ENCODE results near the gene ATG5.

The ATG5 gene

DNA sequence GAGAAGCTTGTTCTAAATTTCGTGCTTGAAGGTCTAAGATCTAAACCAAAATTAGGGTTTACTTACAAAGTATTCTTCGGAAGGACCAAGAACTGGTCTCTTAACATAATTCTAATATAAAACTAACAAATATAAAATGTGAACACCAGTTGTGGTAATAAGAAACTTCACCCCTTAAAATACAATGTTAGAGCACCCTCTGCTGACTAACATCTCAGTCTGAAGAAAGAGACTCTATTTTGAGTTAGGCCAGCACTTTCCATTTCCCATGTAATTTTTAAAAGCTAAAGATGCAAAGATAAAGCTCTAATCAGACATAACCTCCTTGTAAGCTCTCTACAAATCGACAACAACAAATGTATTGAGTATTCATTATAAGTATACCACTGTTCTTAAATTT lies 24.6 kb downstream of the ATG5 start:
- H3K36me3 ChIP-seq (ENCODE audit: control insufficient read depth, insufficient read depth, low read length), result no peaks in the 10 kb centered on the region
- no peak overlapping the region for H3K9ac ChIP-seq (ENCODE audit: low read depth, low read length)
- H3K27me3 ChIP-seq (ENCODE audit: control insufficient read depth, insufficient read depth, low read length), result no peaks in the 10 kb centered on the region
- H3K4me1 ChIP-seq (ENCODE audit: control insufficient read depth, insufficient read depth, low read length), result no peaks in the 10 kb centered on the region
- no peak overlapping the region for H3K4me3 ChIP-seq (ENCODE audit: low read depth, low read length)
- no peaks in the 10 kb centered on the region for H3K9me3 ChIP-seq (ENCODE audit: control insufficient read depth, insufficient read depth, low read length)

DNA sequence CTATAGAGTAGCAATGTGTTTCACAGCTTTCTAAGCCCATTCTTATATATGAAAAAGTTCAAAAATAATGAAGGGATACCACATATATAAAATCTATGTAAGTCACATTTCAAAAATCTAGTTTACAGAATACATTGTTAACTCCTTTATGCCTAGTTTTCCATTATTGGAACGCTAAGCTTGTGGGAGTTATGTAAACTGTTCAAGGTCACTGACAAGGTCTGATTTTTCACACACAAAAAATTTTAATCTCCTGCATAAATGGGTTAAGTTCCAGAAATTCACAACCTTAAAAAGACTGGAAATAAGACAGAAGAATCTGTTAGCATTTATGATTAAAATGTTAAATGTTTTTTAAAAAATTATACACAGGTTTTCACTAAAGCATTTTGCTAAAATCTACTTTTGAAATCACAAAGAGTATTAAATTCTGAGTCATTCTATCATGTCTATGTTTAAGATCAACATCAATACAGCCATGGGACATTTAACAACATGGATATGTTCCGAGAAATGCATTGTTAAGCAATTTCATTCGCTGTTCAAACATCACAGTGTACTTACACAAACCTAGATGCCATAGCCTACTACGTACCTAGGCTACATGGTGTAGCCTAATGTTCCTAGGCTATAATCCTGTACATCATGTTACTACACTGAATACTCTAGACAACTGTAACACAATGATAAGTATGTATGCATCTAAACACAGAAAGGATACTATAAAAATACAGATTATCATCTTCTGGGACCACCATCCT lies 25.4 kb downstream of the ATG5 start:
- H3K27me3 ChIP-seq (ENCODE audit: control insufficient read depth, insufficient read depth, low read length), result no peaks in the 10 kb centered on the region
- no peaks in the 10 kb centered on the region for H3K9me3 ChIP-seq (ENCODE audit: control insufficient read depth, insufficient read depth, low read length)
- no peak overlapping the region for H3K4me3 ChIP-seq (ENCODE audit: low read depth, low read length)
- H3K36me3 ChIP-seq (ENCODE audit: control insufficient read depth, insufficient read depth, low read length), result no peaks in the 10 kb centered on the region
- H3K9ac ChIP-seq (ENCODE audit: low read depth, low read length), result no peak overlapping the region
- H3K4me1 ChIP-seq (ENCODE audit: control insufficient read depth, insufficient read depth, low read length), result no peaks in the 10 kb centered on the region

DNA sequence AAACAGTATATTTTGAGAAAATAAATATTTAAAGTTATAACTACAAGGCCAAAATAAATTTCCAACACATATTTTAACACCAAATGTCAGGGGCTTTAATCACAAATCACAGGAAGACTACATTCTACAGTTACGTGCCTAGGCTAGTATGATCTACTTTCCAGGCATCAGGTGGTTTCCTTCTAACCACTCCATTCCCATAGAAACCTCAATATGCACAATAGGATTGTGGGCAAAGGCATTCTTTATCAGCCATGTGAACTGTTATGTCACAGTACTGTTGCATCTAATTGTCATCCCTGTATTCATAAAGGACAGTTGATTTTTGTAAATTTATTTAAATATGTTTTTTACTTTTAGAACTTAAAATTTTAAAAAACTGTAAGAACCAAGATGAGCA lies 32.4 kb downstream of the ATG5 start:
- H3K9ac ChIP-seq (ENCODE audit: low read depth, low read length), result no peak overlapping the region
- H3K9me3 ChIP-seq (ENCODE audit: control insufficient read depth, insufficient read depth, low read length), result no peaks in the 10 kb centered on the region
- no peaks in the 10 kb centered on the region for H3K36me3 ChIP-seq (ENCODE audit: control insufficient read depth, insufficient read depth, low read length)
- no peaks in the 10 kb centered on the region for H3K4me1 ChIP-seq (ENCODE audit: control insufficient read depth, insufficient read depth, low read length)
- no peaks in the 10 kb centered on the region for H3K27me3 ChIP-seq (ENCODE audit: control insufficient read depth, insufficient read depth, low read length)
- H3K4me3 ChIP-seq (ENCODE audit: low read depth, low read length), result no peak overlapping the region

GRCh38 chr6:106290954-106291353 lies 34.6 kb downstream of the ATG5 start:
- no peaks in the 10 kb centered on the region for H3K36me3 ChIP-seq (ENCODE audit: control insufficient read depth, insufficient read depth, low read length)
- H3K9me3 ChIP-seq (ENCODE audit: control insufficient read depth, insufficient read depth, low read length), result no peaks in the 10 kb centered on the region
- no peaks in the 10 kb centered on the region for H3K27me3 ChIP-seq (ENCODE audit: control insufficient read depth, insufficient read depth, low read length)

GRCh38 chr6:106290032-106290431 lies 35.5 kb downstream of the ATG5 start:
- Histone ChIP-seq H3K9ac (ENCODE audit: low read depth, low read length) (no peak overlapping the region), H3K4me3 (ENCODE audit: low read depth, low read length) (no peak overlapping the region), H3K9me3 (ENCODE audit: control insufficient read depth, insufficient read depth, low read length) (no peaks in the 10 kb centered on the region), H3K27me3 (ENCODE audit: control insufficient read depth, insufficient read depth, low read length) (no peaks in the 10 kb centered on the region), H3K4me1 (ENCODE audit: control insufficient read depth, insufficient read depth, low read length) (peaks cover 4% of the 10 kb centered on the region), H3K36me3 (ENCODE audit: control insufficient read depth, insufficient read depth, low read length) (no peaks in the 10 kb centered on the region)

More at GRCh38 chr6:106290954-106291353, 34.6 kb downstream of the ATG5 start:
- no peak overlapping the region for H3K4me3 ChIP-seq (ENCODE audit: low read depth, low read length)
- no peak overlapping the region for H3K9ac ChIP-seq (ENCODE audit: low read depth, low read length)
- peaks cover 4% of the 10 kb centered on the region for H3K4me1 ChIP-seq (ENCODE audit: control insufficient read depth, insufficient read depth, low read length)

- Histone ChIP-seq H3K9ac (ENCODE audit: low read depth, low read length) (no peak overlapping the region), H3K36me3 (ENCODE audit: control insufficient read depth, insufficient read depth, low read length) (no peaks in the 10 kb centered on the region), H3K4me1 (ENCODE audit: control insufficient read depth, insufficient read depth, low read length) (peaks cover 4% of the 10 kb centered on the region), H3K27me3 (ENCODE audit: control insufficient read depth, insufficient read depth, low read length) (no peaks in the 10 kb centered on the region), H3K4me3 (ENCODE audit: low read depth, low read length) (no peak overlapping the region), H3K9me3 (ENCODE audit: control insufficient read depth, insufficient read depth, low read length) (no peaks in the 10 kb centered on the region)
These were observed 38.3 kb downstream of the ATG5 start for GRCh38 chr6:106287215-106287614.

DNA sequence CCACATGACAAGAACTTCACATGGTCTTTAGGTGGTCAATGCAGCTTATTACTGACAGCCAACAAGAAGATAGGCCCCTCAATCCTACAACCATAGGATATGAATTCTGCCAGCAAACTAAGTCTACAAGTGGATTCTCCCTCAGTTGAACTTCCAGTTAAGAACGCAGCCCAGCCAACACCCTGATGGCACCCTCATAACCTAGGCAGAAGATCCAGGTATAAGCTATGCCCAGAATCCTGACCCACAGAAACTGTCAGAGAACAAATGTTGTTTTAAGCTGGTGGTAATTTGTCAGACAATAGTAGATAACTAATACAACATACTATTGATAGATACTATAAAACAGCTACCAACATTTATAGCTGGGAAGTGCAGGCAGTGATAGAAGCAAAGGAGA lies 38.8 kb downstream of the ATG5 start:
- H3K9ac ChIP-seq (ENCODE audit: low read depth, low read length), result no peak overlapping the region
- H3K9me3 ChIP-seq (ENCODE audit: control insufficient read depth, insufficient read depth, low read length), result no peaks in the 10 kb centered on the region
- no peaks in the 10 kb centered on the region for H3K27me3 ChIP-seq (ENCODE audit: control insufficient read depth, insufficient read depth, low read length)
- H3K36me3 ChIP-seq (ENCODE audit: control insufficient read depth, insufficient read depth, low read length), result no peaks in the 10 kb centered on the region
- no peak overlapping the region for H3K4me3 ChIP-seq (ENCODE audit: low read depth, low read length)
- H3K4me1 ChIP-seq (ENCODE audit: control insufficient read depth, insufficient read depth, low read length), result peaks cover 4% of the 10 kb centered on the region

DNA sequence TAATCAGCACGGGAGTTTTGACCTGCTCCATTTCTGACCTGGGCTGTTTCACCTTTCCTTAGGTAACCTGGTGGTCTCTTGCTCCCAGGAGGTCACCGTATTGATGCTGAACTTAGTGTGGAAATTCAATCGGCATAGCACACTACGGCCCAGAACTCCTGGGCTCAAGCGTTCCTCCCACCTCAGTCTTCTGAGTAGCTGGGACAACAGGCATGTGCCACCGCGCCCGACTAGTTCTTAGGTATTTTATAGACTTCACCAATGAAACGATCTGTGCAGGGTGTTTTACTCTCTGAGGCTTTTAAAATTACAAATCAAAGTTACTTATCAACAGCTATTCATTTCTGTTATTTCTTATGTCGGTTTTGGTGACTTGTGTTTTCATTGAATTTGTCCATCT lies 42.1 kb downstream of the ATG5 start:
- Histone ChIP-seq H3K9me3 (ENCODE audit: control insufficient read depth, insufficient read depth, low read length) (no peaks in the 10 kb centered on the region), H3K4me1 (ENCODE audit: control insufficient read depth, insufficient read depth, low read length) (peaks cover 4% of the 10 kb centered on the region), H3K27me3 (ENCODE audit: control insufficient read depth, insufficient read depth, low read length) (no peaks in the 10 kb centered on the region), H3K9ac (ENCODE audit: low read depth, low read length) (no peak overlapping the region), H3K36me3 (ENCODE audit: control insufficient read depth, insufficient read depth, low read length) (no peaks in the 10 kb centered on the region), H3K4me3 (ENCODE audit: low read depth, low read length) (no peak overlapping the region)

DNA sequence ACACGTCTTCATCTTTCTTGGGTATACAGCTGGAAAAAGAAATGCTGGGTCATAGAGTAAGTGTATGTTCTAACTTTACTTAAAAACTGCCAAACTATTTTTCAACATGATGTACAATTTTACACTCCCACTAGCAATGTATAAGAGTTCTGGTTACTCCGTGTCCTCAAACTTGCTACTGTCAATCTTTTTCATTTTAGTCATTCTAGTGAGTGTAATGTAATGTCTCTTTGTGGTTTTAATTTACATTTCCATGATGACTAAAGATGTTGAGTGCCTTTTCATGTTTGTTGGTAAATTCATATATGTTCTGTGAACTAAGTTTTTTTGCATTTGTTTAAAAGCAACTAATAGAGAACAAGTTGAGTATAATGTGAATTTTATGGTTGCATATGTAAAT lies 43.9 kb downstream of the ATG5 start:
- Histone ChIP-seq H3K27me3 (ENCODE audit: control insufficient read depth, insufficient read depth, low read length) (no peaks in the 10 kb centered on the region), H3K9me3 (ENCODE audit: control insufficient read depth, insufficient read depth, low read length) (no peaks in the 10 kb centered on the region), H3K36me3 (ENCODE audit: control insufficient read depth, insufficient read depth, low read length) (no peaks in the 10 kb centered on the region), H3K4me3 (ENCODE audit: low read depth, low read length) (no peak overlapping the region), H3K4me1 (ENCODE audit: control insufficient read depth, insufficient read depth, low read length) (no peaks in the 10 kb centered on the region), H3K9ac (ENCODE audit: low read depth, low read length) (no peak overlapping the region)

- H3K9me3 ChIP-seq (ENCODE audit: control insufficient read depth, insufficient read depth, low read length), result no peaks in the 10 kb centered on the region
These were observed 44.5 kb downstream of the ATG5 start for GRCh38 chr6:106281088-106281487.

GRCh38 chr6:106279179-106279578 lies 46.4 kb downstream of the ATG5 start:
- H3K4me3 ChIP-seq (ENCODE audit: low read depth, low read length), result no peak overlapping the region
- no peaks in the 10 kb centered on the region for H3K27me3 ChIP-seq (ENCODE audit: control insufficient read depth, insufficient read depth, low read length)
- no peaks in the 10 kb centered on the region for H3K36me3 ChIP-seq (ENCODE audit: control insufficient read depth, insufficient read depth, low read length)
- H3K4me1 ChIP-seq (ENCODE audit: control insufficient read depth, insufficient read depth, low read length), result no peaks in the 10 kb centered on the region
- no peaks in the 10 kb centered on the region for H3K9me3 ChIP-seq (ENCODE audit: control insufficient read depth, insufficient read depth, low read length)
- no peak overlapping the region for H3K9ac ChIP-seq (ENCODE audit: low read depth, low read length)

More at GRCh38 chr6:106281088-106281487, 44.5 kb downstream of the ATG5 start:
- no peaks in the 10 kb centered on the region for H3K36me3 ChIP-seq (ENCODE audit: control insufficient read depth, insufficient read depth, low read length)
- no peaks in the 10 kb centered on the region for H3K27me3 ChIP-seq (ENCODE audit: control insufficient read depth, insufficient read depth, low read length)
- no peak overlapping the region for H3K4me3 ChIP-seq (ENCODE audit: low read depth, low read length)
- no peaks in the 10 kb centered on the region for H3K4me1 ChIP-seq (ENCODE audit: control insufficient read depth, insufficient read depth, low read length)
- no peak overlapping the region for H3K9ac ChIP-seq (ENCODE audit: low read depth, low read length)

- no peaks in the 10 kb centered on the region for H3K27me3 ChIP-seq (ENCODE audit: control insufficient read depth, insufficient read depth, low read length)
- H3K36me3 ChIP-seq (ENCODE audit: control insufficient read depth, insufficient read depth, low read length), result no peaks in the 10 kb centered on the region
- no peaks in the 10 kb centered on the region for H3K4me1 ChIP-seq (ENCODE audit: control insufficient read depth, insufficient read depth, low read length)
- H3K9me3 ChIP-seq (ENCODE audit: control insufficient read depth, insufficient read depth, low read length), result no peaks in the 10 kb centered on the region
- H3K4me3 ChIP-seq (ENCODE audit: low read depth, low read length), result no peak overlapping the region
- no peak overlapping the region for H3K9ac ChIP-seq (ENCODE audit: low read depth, low read length)
These were observed 49.9 kb downstream of the ATG5 start for GRCh38 chr6:106275692-106276091.

Measured in iPS-15b (cell line).